ENCODE data around the gene POFUT2.

Gene POFUT2

DNA sequence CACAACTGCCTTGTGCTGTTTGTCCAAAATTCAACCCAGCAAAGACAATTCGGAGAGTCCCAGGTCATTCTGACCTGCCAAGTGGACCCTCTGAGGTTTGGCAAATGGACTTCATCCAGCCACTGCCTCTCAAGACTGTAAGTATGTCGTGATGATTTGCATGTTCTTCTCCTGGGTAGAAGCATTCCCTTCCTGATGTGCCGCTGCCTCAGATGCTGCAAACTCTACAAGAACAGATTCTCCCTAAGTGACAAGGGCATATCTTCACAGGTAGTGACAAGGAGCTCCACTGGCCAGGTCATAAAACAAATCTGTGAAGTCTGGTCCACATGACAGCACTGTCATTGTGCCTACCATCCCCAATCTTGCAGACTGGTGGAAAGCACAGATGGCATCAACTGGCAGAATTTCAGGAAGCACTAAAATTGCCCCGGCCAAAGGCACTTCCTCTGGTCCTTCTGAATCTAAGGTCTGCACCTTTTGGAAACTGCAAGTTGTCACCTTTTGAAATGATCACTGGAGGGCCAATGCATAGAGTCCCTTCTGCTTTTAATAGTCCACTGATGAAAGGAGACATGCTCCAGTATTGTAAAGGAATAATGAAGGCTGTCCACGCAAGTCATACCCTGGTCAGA is 27.4 kb downstream of the POFUT2 start:
- DNase-seq, result no peak

DNA sequence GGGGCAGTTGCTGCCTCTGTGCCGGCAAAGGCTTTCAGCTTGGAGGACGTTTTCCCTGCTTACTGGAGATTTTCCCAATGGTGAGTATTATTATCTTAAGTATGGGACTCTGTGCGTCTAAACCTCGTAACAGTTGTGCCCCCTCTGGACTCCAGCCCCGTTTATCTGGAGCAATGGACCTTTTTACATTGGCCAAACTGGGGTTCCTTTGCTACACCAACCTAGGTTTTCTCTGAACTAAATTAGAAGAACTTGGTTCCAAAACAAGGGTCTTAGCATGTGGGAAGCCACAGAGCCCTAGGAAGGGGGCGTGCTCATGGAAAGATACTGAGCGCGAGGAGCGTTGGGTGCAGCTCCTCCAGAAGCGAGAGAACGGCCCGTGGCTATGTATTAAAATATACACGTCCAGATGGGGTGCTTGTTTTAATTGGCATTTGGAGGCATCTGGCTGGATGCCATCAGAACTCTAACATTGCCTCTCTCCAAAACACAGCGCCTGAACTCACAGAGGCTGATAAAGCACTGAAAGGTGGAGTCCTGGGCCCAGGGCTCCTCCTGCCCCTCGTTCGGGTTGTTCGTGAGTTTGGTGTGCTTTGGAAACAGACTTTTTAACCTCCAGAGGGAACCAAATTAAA is 28.4 kb downstream of the POFUT2 start:
- no peak for DNase-seq

DNA sequence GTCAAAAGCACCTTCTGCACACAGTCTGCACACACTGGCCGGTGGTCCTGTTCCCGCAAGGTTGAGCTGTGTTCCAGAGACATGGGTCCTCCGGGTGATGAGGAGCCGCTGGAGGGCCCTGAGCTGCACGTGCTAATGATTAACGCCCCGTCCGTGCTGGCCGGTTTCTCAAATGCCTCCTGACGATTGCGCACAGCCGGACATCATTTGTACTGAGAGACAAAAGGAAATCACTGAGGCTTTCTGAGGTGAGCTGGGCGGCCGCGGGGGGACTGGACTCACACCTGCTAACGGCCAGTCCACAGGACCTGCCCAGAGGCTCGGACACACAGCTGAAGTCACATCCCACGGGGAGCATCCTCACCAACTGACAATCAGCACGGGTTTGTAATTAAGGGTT is 29.2 kb downstream of the POFUT2 start:
- no peak for DNase-seq

DNA sequence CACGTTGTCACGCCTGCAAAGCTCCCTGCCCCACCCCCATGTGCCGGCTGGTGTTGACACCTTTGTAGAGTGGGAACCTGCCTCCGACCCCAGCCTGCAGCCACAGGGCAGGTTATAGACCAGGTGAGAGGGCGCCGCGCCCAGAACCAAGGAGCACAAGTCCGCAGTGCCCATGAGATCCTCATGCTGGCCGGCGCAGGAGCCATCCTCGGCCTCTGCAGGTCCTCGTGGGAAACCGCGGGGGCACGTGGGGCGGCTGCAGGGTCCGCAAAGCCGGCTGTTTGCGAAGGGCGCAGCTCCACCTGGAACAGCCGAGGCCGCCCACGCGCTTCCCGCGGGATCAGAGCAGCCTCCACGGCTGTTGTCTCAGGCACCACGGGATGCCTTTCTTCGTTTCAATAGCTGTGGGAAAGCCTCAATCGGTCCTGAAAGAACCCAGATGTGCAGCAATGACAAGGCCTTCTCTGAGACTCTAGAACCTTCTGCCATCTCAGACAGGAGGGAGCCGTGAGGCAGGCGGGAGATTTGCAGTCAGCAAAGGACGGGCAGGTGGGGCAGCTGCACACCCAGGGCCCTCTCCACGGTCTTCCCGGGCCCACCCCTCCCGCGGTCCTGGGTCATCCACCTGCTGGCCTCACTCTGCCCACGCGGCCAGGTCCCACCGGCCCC is 29.9 kb downstream of the POFUT2 start:
- no peak for DNase-seq

DNA sequence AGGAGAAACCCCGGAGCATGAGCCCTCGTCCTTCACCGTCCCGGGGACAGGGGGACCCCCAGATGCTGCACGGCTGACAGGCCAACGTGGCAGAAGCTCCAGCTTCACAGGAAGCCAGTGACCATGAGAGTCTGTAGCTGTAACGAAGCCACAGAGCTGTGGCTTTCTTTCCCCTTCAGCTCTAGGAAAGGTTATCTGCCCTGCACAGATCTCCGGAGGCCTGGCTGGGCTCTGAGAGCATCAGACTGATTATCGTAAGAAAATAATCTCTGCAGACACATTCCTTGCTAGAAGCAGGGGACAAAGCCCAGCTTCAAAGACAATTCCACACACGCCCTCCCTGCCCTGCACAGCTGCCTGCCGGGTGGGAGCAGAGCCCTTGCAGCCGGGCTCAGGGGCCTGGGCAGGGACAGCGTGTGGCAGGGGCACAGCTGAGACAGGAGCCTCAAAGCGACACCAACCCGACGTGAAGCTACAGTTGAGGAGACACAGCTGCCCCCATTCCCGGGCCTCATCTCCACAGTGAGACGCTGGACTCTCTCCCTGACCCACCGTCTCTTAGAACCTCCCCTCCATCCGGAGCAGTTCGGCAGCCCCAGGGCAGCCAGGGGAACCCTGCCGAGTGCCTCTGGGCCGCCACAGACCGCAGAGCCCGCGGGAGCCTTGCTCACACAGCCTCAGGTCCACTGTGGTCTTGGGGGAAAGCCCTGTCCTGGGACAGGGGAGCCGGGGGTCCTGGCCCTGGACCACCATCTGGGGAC is 30.6 kb downstream of the POFUT2 start:
- DNase-seq, result no peak

DNA sequence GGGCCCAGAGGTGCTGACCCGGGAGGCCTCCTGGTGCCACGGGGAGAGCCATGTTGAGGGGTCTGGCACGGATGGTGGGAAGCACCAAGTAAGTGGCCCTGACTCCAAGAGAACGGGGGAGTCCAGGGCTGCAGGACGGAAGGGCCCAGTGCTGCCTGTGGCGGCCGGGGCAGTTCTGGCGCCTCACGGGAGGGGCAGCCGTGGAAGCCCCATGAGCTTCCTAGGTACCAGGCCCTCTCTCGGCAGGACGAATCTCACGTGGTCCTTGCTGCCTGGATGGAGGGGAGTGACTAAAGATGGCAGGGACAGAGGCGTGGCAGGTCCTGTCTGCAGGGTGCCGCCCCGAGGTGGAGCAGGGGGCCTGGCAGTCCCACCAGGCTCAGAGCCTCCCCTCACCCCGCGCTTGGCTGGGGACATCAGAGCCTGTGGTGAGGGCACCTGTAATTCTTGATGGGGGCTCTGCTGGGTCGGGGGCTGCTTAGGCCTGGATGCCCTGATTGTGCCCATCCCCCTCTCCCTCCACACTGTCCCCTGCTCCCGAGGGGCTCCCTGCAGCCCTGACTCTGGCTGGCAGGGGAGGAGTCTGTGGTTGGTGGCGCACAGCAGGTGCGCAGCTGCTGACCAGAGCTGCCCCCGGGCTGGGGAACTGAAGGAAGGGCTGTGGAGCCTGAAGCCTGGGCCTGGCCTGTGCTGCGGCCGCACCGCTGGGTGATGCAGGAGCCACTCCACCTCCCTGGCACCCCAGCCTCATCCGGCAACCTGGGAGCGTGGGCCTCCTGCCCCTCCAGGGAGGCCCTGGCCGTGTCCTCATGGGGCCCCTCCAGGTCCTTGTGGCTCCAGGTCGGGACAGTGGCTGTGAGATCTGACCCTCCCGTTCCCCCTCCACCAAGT is 31.4 kb downstream of the POFUT2 start:
- DNase-seq, result no peak

DNA sequence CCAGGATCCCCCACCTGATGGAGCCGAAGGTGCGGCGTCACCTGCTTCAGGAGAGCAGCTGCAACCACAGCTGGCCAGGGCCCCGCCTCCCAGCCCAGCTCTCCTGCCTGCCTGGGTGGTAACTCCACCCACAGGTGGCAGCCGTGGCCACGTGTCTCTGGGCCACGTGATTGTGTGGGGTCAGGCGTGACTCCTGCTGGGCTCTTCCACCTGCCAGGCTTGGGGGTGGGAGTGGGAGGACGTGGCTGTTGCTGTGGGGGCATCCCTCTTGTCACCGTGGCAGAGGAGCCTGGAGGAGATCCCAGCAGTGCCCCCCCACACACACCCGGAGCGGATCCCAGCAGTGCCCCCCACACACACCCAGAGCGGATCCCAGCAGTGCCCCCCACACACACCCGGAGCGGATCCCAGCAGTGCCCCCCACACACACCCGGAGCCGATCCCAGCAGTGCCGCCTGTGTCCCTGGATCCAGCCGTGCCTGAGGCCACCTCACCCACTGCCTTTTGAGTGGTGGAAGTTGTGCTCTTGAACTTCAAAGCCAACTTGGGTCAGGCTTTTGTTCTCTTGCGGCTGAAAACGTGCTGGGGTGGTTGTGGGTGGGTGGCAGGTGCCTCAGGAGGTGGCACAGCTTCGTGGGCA is 32.2 kb downstream of the POFUT2 start:
- DNase-seq, result no peak

DNA sequence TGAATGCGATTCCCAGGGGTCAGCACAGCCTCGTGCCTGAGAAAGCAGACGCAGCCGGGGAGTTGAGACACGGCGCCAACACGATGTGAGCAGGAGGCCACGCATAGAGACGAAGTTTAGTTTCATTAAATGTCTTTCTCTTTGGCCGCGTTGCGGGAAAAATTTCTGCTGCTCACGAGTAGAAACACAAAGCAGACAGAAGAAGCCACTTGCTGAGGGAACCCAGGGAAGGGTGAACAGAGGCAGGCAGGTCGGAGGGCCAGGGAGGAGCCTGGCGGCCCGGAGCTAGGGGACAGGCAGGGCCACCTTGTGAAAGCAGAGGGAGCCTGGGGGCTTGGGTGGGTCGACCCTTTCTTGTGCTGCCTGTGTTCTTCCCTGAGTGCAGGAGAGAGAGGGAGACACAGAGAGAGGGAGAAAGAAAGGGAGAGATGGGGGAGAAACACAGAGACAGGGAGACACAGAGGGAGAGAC is 33.2 kb downstream of the POFUT2 start:
- DNase-seq, result no peak

DNA sequence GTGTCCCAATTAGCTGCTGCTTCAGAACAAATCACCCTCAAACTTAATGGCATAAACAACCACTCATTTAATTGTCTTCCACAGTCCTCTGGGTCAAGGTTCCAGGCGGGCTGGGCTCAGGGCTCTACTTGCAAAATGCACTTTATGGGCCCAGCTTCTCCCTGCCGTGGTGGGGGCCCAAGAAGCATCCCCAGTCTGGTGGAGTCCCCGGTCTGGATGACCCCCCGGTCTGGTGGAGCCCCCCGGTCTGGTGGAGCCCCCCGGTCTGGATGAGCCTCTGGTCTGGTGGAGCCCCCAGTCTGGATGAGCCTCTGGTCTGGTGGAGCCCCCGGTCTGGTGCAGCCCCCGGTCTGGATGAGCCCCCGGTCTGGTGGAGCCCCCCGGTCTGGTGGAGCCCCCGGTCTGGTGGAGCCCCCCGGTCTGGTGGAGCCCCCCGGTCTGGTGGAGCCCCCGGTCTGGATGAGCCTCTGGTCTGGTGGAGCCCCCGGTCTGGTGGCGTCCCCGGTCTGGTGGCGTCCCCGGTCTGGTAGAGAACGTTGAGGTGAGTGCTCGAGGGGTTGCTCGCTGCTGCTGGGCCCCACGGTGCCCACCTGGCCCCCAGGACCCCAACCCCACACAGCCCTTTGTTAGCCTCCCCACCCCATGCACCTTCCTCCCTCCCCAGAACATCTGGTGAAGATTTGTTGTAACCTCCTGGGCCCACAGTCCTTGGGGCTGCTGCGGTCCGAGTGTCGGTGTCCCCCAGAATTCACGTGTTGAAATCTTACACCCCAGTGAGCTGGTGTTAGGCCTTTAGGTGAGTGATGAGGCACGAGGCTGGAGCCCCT is 33.8 kb downstream of the POFUT2 start:
- no peak for DNase-seq

DNA sequence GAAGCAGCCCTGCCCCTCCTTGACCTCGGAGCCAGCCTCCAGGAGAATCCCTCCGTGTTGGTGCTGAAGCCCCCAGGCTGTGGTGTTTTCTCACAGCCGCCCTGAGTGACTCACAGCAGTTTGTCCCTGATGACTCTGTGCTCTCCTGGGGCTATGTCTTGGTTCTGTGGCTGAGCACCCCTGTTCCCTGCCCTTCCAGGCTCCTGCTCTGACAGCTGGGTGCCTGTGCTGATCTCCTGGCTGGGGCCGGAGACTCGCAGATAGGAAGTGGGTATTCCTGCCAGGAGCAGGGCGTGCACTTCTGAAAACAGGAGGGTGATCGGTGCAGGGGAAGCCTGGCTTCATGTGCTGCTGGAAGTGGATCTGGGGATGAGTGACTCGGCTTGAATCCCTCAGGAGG is 34.5 kb downstream of the POFUT2 start:
- no peak for DNase-seq

DNA sequence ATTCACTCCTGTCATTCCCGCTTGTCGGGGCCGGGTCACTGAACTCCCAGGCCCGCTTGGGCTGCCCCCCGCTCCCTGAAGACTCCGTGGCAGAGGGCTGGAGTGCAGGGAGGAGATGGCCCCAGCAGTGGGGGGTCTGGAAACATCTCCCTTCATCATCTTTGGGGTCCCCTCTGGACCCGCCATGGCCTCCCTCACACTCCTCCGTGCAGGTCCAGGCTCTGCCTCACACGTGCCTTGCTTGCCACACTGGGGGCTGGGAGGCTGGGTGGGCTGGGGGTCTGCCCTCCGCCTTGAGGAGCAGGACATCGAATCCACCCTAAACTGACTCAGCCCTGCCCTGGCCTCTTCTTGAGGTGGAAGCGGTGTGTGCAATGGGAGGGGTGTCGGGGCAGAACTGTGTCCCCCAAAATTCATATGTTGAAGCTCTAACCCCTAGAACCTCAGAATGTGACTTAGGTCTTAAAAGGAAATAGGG is 35.2 kb downstream of the POFUT2 start:
- DNase-seq, result no peak

DNA sequence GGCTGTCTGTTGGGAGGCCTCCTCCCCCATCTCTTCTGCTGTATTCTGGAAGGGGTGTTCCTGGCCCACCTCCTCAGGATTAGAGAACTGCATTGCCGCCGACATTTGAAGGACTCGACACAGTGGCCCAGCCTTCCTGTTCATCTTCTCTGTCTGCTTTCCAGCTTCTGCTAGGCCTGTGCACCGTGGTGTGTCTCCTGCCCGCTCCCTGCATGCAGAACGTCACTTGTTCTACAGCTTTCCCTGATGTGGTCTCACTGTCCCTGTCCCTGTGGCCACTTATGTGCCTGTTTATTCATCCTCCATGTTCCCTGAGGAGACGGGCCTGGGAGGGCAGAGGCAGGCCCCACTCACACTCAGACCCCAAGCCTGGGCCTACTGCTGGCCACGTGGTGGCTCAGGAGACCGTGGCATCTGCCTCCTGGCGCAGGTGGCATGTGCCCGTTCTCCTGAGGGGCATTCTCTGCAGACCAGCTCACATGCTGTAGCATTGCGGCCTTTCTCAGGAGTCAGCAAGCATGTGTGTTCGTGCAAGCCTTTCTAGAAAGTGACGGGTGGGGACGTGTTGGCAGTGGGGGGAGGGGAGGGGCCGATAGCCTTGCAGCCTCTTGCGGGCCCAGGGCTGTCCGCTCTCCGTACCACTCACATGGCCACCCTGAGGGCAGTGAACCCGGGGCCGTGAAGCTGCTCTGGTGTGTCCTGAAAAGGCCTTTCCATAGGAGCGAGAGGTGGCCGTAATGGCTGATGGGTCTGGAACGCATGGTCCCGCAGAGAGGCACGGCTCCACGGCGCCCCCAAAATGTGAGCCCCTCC is 35.9 kb downstream of the POFUT2 start:
- no peak for DNase-seq

DNA sequence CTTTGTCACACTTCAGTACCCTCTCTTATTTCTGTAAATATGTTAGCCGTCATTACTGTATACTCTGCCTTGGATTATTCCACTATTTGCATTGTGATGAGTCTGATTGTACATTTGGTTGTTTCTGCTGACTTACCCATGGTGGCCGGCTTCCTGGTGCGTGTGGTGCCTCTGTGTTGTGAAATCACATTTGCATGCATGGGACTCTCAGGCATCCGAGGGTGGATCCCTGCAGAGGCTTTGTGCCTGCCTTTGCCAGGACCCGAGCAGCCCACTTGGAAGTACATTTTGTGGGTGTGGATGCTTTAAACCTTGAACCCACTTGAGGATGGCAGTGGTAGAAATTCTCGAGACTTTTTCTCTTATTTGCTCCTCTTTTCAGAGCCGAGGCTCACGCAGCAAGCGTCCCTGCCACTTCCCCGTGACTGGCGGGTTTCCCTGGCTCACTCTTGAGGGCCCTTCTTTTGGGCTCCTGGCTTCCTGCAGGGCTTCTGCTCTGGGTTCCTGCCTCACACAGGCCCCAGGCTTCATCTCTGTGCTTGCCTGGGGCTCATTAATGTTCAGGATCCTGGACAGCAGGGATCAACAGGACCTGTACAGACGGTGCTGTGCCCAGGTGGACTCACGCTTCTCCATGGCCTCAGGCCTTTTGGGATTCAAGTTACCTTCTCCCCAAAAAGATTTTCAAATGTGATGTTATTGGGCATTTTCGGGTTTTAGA is 36.6 kb downstream of the POFUT2 start:
- no peak for DNase-seq

DNA sequence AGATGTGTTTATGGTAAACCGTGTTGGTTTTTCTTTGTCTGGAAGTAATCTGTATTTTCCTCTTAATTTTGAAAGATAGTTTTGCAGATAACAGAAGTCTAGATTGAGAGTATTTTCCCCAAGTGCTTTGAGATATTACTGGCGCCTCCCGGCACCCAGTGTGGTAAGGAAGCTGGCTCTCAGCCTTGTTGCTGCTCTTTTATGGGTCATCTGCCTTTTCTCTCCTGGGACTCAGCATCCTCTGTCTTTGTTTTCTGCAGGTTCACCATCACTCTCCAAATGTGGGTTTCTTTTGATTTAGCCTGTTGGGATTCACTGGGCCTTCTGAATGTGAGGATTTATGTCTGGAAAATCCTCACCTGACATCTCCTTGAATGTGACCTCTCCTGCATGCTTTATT is 37.4 kb downstream of the POFUT2 start:
- DNase-seq, result no peak

DNA sequence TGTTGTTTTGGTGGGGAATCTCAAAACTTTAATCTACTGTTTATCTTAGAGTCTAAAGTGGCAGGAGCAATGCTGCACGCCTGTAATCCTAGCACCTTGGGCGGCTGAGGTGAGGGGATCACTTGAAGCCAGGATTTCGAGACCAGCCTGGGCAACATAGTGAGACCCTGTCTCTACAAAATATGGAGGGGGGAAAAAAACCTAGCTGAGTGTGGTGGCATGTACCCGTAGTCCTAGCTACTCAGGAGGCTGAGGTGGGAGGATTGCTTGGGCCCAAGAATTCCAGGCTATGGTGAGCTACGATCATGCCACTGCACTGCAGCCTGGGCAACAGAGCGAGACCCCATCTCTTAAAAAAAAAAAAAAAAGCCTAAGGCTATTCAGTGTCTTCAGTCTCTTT is 38.1 kb downstream of the POFUT2 start:
- DNase-seq, result no peak

DNA sequence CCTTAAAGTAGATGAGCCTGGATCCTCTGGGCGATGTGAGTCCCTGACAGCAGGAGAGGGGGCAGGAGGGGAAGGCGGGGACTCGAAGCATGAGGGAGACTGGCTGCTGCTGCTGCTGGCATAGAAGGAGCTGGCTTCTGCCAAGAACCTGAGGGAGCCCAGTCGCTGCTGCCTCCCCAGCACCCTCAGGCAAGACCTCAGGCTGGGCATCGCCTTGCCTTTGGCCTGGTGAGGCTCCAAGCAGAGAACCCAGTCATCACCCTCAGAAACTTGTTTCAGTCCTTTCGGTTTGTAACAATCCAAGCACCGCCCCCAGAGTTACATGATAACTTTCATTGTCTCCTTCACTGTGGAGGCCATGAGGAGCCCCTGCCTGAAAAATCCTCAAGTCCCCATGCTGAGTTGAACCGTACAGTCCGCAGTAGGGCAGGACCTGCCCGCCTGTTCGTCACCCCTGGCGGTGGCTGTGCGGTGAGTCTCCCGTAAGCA is 38.8 kb downstream of the POFUT2 start:
- no peak for DNase-seq

DNA sequence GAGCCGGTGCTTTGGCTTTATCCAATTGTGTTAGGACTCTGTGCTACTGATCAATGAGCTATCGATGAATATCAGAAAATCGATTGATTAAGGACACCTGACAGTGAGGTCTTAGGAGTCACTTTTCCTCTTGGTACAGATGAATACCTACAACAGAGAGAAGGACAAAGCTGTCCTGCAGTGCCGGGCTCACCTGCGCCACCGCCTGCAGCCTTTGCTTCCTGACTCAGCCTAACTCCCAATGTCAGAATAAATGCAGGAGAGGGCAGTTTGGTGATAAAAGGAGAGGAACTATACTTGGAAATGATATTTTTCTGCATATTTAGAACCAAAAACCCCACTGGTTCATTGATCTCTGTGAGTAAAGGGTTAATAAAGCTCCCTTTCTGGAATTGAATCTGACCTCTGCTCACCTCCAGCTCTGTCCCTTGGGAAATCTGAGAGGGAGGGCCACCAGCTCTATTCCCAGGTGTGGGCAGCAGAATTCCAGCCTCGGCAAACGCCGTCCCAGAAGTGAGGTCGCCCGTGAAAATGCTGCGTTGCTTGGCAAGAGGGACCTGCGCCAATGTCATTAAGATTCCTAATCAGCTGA is 39.3 kb downstream of the POFUT2 start:
- DNase-seq, result no peak

DNA sequence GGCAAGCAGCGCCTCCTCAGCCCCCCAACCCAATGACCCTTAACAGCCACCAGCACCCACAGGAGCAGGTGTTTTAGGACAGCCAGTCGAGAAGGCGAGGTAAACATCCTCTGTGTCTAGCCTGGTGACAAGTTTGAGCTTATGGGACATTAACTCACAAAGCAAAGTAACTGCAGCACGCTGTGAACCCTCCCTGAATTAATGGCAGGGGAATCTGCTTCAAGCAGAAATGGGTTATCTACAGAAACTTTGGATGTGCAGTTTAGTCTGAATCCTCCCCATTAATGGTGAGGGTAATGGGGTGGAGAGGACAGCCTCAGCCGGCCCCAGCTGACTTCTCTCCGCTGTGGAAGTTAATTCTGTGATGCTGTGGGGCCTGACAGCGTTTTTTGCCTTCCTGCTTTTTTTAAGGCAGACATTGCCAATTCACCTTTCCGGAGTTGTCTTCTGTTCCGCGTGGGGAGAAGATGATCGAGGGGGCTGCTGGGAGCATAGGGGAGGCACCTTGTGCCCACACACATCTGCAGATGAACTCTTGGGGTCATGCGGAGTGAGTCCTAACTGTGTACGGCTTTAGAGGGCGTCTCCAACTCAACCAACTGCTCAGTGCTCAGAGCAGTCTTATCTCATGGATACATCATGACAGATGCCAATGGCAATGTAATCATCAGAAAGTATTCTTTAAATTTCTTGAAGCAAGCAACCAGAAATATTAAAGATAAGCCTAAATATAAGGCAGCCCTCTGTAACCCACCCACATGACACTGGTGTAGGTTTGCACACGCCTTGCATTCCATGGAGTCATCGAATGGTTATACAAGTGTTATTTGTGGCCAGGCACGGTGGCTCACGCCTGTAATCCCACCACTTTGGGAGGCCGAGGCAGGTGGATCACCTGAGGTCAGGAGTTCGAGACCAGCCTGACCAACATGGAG is 41.0 kb downstream of the POFUT2 start:
- DNase-seq, result no peak

Measured in activated CD4-positive, alpha-beta T cell treated with anti-CD3 and anti-CD28 coated beads for 1 hour (primary cell).